VCaP (cell line): ENCODE data around the gene KHDC1.
"Not testable (repeated sequence)": the region's sequence is repeated elsewhere in the genome, so short reads cannot be mapped to it uniquely, and the experiment has no call there.

Experiments used
- H3K27ac ChIP-seq: fragments of 450-650 bp; 2 replicates; pipeline ENCODE4 v1.5.1; 2017
- CTCF ChIP-seq: fragments of 450-650 bp; conservative IDR thresholded peaks from 2 replicates; pipeline ENCODE4 v1.5.1; 2017; ENCODE audit warnings: mild to moderate bottlenecking, moderate library complexity

Gene KHDC1, protein sequence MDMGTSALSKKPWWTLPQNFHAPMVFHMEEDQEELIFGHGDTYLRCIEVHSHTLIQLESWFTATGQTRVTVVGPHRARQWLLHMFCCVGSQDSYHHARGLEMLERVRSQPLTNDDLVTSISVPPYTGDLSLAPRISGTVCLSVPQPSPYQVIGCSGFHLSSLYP

GRCh38 chr6:73262671-73263569, at the start of gene KHDC1:
Gene KHDC1, minus strand, starts transcription at chr6:73263196. Its CDS starts 20,679 bp downstream, at chr6:73242517.
- TF ChIP-seq CTCF: peak; percentile 13; the same call in 1 of the 2 replicates
- H3K27ac ChIP-seq: peak within 1 kb of the TSS; percentile 73

DNA sequence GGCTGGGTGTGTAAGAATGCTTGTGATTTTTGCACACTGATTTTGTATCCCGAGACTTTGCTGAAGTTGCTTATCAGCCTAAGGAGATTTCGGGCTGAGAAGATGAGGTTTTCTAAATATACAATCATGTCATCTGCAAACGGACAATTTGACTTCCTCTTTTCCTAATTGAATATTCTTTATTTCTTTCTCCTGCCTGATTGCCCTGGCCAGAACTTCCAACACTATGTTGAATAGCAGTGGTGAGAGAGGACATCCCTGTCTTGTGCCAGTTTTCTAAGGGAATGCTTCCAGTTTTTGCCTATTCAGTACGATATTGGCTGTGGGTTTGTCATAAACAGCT, 47.5 kb upstream of the KHDC1 start:
- TF ChIP-seq CTCF: peak; percentile 28

GRCh38 chr6:73309785-73310502, 46.9 kb upstream of the KHDC1 start:
- peak; percentile 77 for TF ChIP-seq CTCF
- H3K27ac ChIP-seq: peak overlapping the region; percentile 76

More for the DNA sequence above, 47.5 kb upstream of the KHDC1 start:
- H3K27ac ChIP-seq: peak overlapping the region; percentile 76

DNA sequence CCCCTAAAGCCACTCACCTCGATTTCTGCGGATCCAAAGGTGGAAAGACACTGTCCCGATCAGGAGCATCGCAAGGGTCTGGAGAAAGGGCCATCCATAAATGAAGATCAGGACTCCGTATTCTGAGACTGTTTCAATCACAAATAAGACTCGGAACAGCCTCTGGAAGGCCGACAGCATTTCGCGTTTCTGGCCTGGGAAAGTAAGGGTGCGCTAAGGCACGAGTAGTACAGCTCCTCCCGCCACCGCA, 46.5 kb upstream of the KHDC1 start:
- no peak for TF ChIP-seq CTCF
- H3K27ac ChIP-seq: peak overlapping the region; percentile 76

- TF ChIP-seq CTCF: no peak
- H3K27ac ChIP-seq: peak overlapping the region; percentile 76
Measured at GRCh38 chr6:73308712-73309534, 45.9 kb upstream of the KHDC1 start.

GRCh38 chr6:73303773-73304172, 40.8 kb upstream of the KHDC1 start:
- not testable (repeated sequence) for H3K27ac ChIP-seq

- no peak for TF ChIP-seq CTCF
- no peak overlapping the region for H3K27ac ChIP-seq
Measured at GRCh38 chr6:73302339-73302738, 39.3 kb upstream of the KHDC1 start.
